RKO (cell line): ENCODE measurements around the gene C6orf47.

Experiments used
- DNase-seq: peaks from one replicate; pipeline ENCODE4 v3.0.0-alpha.2; 2016; ENCODE audit warnings: low spot score

C6orf47 gene

GRCh38 chr6:31614684-31615578 lies 45.6 kb downstream of the C6orf47 start, which contains the start of gene AIF1:
Gene AIF1, plus strand, starts transcription at chr6:31615234. Its CDS starts 96 bp downstream, at chr6:31615330.
- no peak for DNase-seq

GRCh38 chr6:31614075-31614619 lies 46.4 kb downstream of the C6orf47 start:
- no peak for DNase-seq

- no peak for DNase-seq
Observed at GRCh38 chr6:31610968-31611367, 49.6 kb downstream of the C6orf47 start.

- no peak for DNase-seq
Observed at GRCh38 chr6:31609519-31610406, 50.8 kb downstream of the C6orf47 start.
